Putamen (tissue), 1 donor: Measurements from ENCODE around the gene ABHD4.
"Not testable (repeated sequence)": the region's sequence is repeated elsewhere in the genome, so short reads cannot be mapped to it uniquely, and the experiment has no call there.

Experiments used
- DNase-seq: peaks from one replicate; pipeline ENCODE4 v3.0.0-alpha.2; 2016; ENCODE audit warnings: low spot score

ABHD4 gene

GRCh38 chr14:22561661-22562579 lies 36.2 kb upstream of the ABHD4 start:
- DNase-seq = no peak

- DNase-seq = no peak
Measured at GRCh38 chr14:22563987-22564386, 34.1 kb upstream of the ABHD4 start.

- DNase-seq = no peak
Measured at GRCh38 chr14:22564463-22564862, 33.6 kb upstream of the ABHD4 start.

- DNase-seq = no peak
Measured at GRCh38 chr14:22565391-22565945, 32.6 kb upstream of the ABHD4 start.

- DNase-seq = not testable (repeated sequence)
Measured at GRCh38 chr14:22566266-22566665, 31.8 kb upstream of the ABHD4 start.

- DNase-seq = no peak
Measured at GRCh38 chr14:22566845-22567244, 31.3 kb upstream of the ABHD4 start.

GRCh38 chr14:22567437-22567836 lies 30.7 kb upstream of the ABHD4 start:
- no peak for DNase-seq

- no peak for DNase-seq
Measured at GRCh38 chr14:22569106-22569736, 28.9 kb upstream of the ABHD4 start.

GRCh38 chr14:22569737-22570131 lies 28.4 kb upstream of the ABHD4 start:
- no peak for DNase-seq

GRCh38 chr14:22570132-22570949 lies 27.8 kb upstream of the ABHD4 start:
- DNase-seq = peak; percentile 75

- DNase-seq = no peak
Measured at GRCh38 chr14:22572562-22573058, 25.5 kb upstream of the ABHD4 start.

- DNase-seq = no peak
Measured at GRCh38 chr14:22573804-22574203, 24.3 kb upstream of the ABHD4 start.

- DNase-seq = no peak
Measured at GRCh38 chr14:22577334-22577908, 20.7 kb upstream of the ABHD4 start.

- DNase-seq = no peak
Measured at GRCh38 chr14:22579236-22579635, 18.9 kb upstream of the ABHD4 start.

GRCh38 chr14:22579881-22580280 lies 18.2 kb upstream of the ABHD4 start:
- DNase-seq = no peak

GRCh38 chr14:22580625-22581024 lies 17.5 kb upstream of the ABHD4 start:
- DNase-seq = no peak

- no peak for DNase-seq
Measured at GRCh38 chr14:22583994-22584393, 14.1 kb upstream of the ABHD4 start.

GRCh38 chr14:22587247-22587646 lies 10.9 kb upstream of the ABHD4 start:
- DNase-seq = no peak

- not testable (repeated sequence) for DNase-seq
Measured at GRCh38 chr14:22587677-22588422, 10.2 kb upstream of the ABHD4 start.

- no peak for DNase-seq
Measured at GRCh38 chr14:22588526-22589095, 9.5 kb upstream of the ABHD4 start.
